ENCODE data around the gene SDR42E2.

The SDR42E2 gene

DNA sequence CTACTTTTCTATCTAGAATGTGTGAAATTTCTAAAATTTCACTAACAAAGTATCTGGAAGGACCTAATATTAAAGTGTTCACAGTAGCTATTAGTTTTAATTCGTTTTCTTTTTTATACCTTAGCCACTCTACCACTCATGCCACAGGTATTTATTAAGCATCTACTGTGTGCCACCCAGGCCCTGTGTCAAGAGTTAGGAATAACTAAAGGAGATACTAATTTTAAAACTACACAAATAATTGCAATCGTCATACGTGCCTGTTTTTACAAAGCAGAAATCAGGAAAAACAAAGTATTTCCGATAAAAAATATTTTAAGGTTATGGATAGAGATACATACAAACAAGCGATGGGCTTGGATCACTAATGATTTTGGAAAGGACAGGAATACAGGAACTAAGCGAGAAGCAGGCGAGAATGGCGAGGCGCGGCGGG is 43.3 kb downstream of the SDR42E2 start:
- Mint-ChIP-seq H3K27ac (peak overlapping the region; percentile 32), H3K36me3 (ENCODE audit: low read depth) (peaks cover 14% of the 10 kb centered on the region), H3K27me3 (ENCODE audit: low read depth, poor library complexity) (peaks cover 9% of the 10 kb centered on the region), H3K4me3 (peak overlapping the region; percentile 95), H3K9me3 (peaks cover 3% of the 10 kb centered on the region), H3K4me1 (peaks cover 15% of the 10 kb centered on the region)
- DNase-seq, result no peak
- TF ChIP-seq, protein P1, sequence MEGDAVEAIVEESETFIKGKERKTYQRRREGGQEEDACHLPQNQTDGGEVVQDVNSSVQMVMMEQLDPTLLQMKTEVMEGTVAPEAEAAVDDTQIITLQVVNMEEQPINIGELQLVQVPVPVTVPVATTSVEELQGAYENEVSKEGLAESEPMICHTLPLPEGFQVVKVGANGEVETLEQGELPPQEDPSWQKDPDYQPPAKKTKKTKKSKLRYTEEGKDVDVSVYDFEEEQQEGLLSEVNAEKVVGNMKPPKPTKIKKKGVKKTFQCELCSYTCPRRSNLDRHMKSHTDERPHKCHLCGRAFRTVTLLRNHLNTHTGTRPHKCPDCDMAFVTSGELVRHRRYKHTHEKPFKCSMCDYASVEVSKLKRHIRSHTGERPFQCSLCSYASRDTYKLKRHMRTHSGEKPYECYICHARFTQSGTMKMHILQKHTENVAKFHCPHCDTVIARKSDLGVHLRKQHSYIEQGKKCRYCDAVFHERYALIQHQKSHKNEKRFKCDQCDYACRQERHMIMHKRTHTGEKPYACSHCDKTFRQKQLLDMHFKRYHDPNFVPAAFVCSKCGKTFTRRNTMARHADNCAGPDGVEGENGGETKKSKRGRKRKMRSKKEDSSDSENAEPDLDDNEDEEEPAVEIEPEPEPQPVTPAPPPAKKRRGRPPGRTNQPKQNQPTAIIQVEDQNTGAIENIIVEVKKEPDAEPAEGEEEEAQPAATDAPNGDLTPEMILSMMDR (IDR thresholded peaks at IDR 0.05), result no peak

DNA sequence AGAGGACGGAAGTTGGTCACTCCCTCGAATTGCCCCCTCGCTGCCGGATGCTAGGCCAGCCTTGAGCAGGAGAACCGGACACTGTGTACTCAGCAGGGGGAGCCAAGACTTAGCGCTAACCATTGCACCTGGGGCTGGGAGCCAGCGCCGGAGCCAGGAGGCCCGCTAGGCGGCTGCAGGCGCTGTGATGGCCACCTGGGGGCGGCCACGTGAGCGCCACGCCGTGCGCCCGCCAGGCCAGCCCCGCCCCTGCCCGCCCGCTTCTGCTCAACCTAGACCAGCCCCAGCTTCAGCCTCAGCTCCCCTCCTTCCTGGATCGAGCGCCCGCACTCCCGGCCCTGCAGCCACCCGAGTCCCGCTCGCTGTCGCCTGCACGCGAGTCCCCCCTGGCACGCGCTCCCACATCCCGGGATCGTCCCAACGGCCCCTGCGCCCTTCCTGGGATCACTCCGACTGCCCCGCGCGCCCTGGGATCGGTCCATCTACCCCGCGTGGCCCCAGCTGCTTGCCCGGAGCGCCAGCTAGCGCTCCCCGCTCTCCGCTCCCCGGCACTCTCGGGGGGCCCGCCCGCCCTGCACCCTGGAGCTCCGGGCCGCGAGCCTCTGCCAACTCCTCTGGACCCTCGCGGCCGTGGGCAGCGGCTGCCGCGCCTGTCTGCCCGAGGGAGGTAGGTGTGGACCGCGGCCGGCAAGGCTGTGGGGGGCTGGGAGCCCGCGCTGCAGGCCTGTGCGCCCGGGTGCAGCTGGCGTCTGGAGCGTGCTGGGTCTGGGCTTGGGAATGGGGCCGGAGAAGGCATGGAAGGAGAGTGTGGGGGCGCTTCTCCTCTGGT is 43.9 kb downstream of the SDR42E2 start, which contains the start of gene EEF2K:
Gene EEF2K (plus strand): TSS at position 266 of the 829 bp plus-strand sequence. CDS start 19,452 bp downstream, outside the sequence.
- peak; percentile 87 for DNase-seq
- H3K9me3 Mint-ChIP-seq, result peaks cover 9% of the 10 kb centered on the region
- peaks cover 15% of the 10 kb centered on the region for H3K4me1 Mint-ChIP-seq
- peaks cover 9% of the 10 kb centered on the region for H3K27me3 Mint-ChIP-seq (ENCODE audit: low read depth, poor library complexity)
- peaks cover 20% of the 10 kb centered on the region for H3K36me3 Mint-ChIP-seq (ENCODE audit: low read depth)
- TF ChIP-seq, protein P1 (IDR thresholded peaks at IDR 0.05), result peak; percentile 71
- H3K4me3 Mint-ChIP-seq, result peak within 1 kb of the TSS; percentile 95
- peak within 1 kb of the TSS; percentile 34 for H3K27ac Mint-ChIP-seq

DNA sequence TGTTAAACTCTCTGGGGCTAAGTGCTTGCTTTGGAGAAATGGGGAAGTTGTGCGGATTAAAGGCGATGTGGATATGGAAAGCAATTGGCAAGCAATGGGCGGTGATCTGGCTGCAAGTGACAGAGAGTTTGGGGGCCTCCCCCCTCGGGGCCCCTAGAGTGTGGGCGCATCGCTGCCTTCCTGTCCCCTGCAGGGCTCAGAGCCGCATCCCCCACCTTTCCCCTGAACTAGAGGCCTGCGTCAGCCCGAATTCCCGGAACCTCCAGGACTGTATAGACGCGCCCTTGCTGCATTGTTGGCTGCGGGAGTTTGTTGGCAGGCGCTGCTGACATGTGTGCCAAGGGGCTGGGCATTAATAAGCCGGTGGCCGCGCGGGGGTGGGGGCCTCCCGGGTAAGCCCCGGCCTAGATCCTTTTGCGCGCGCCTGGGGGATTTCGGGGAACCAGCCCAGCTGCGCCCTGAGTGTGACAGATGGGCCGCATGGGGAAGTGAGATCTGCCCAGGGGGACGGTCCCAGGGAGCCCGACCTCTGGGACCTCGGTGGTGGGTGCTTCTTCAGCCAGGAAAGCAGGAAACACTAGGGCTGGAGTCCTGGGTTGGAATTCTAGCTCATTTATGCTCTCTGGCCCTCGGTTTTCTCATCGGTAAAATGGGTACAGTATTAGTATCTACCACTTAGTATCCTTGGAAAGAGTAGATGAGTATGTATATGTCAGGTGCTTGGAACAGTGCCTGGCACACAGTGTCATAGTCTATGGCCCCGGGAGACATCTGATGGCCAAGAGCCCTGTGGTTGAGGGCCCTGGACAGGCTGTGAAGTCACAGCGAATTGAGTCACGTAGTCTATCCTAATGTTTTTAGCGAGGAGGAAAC is 44.8 kb downstream of the SDR42E2 start:
- Mint-ChIP-seq H3K9me3 (peaks cover 11% of the 10 kb centered on the region), H3K27me3 (ENCODE audit: low read depth, poor library complexity) (peaks cover 9% of the 10 kb centered on the region), H3K4me3 (peak overlapping the region; percentile 95), H3K36me3 (ENCODE audit: low read depth) (peaks cover 27% of the 10 kb centered on the region), H3K4me1 (peaks cover 15% of the 10 kb centered on the region), H3K27ac (peak overlapping the region; percentile 34)
- DNase-seq, result peak; percentile 44
- TF ChIP-seq, protein P1 (IDR thresholded peaks at IDR 0.05), result no peak

DNA sequence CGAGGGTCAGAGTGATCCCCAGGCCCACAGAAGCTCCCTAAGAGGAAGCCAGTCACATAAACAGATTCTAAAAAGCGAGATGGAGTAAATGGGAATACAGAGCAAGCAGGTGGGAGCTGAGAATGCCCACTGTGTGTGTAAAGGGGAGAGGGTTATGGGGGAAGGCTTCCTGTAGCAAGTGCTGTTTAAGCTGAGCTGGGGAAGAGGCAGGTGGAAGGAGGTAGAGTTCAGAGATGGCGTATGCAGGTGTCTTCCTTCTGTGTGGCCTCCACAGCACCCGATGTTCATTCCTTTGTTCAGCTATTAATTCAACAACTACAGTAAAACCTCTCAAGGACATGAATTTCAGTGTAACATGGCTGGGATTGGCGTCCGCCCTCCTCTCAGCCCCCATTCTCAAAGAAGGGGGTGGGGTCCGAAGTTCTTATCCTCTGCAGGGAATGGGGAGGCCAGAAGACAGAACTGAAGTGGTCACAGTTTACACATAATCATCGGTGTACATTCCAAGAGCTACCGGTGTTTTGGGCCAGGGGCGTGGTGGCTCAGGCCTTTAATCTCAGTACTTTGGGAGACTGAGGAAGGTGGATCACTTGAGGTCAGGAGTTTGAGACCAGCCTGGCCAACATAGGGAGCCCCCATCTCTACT is 45.5 kb downstream of the SDR42E2 start:
- peak overlapping the region; percentile 95 for H3K4me3 Mint-ChIP-seq
- H3K36me3 Mint-ChIP-seq (ENCODE audit: low read depth), result peaks cover 32% of the 10 kb centered on the region
- peaks cover 9% of the 10 kb centered on the region for H3K27me3 Mint-ChIP-seq (ENCODE audit: low read depth, poor library complexity)
- peaks cover 11% of the 10 kb centered on the region for H3K9me3 Mint-ChIP-seq
- H3K4me1 Mint-ChIP-seq, result peaks cover 15% of the 10 kb centered on the region
- TF ChIP-seq, protein P1 (IDR thresholded peaks at IDR 0.05), result no peak
- no peak for DNase-seq
- no peak overlapping the region for H3K27ac Mint-ChIP-seq

DNA sequence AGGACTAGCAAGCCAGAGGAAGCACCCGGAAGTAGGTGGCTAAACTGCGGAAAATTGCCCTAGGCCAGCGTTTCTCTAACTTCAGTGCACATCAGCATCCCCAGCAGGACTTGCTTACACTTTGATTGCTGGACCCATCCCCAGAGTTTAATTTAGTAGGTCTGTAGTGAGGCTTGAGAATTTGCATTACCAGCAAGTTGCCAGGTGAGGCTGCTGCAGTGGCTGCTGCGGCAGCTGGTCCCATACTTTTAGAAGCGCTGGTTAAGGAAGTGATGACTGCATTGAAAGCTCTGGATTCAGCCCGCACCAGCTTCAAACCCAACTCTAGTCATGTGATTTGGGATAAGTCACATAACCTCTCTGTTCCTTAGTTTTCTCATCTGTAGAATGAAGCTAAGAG is 48.0 kb downstream of the SDR42E2 start:
- H3K36me3 Mint-ChIP-seq (ENCODE audit: low read depth), result peaks cover 54% of the 10 kb centered on the region
- peak overlapping the region; percentile 59 for H3K27ac Mint-ChIP-seq
- TF ChIP-seq, protein P1 (IDR thresholded peaks at IDR 0.05), result no peak
- H3K27me3 Mint-ChIP-seq (ENCODE audit: low read depth, poor library complexity), result peaks cover 9% of the 10 kb centered on the region
- peaks cover 13% of the 10 kb centered on the region for H3K4me1 Mint-ChIP-seq
- H3K4me3 Mint-ChIP-seq, result no peak overlapping the region
- DNase-seq, result no peak
- peaks cover 19% of the 10 kb centered on the region for H3K9me3 Mint-ChIP-seq
